ENCODE measurements around the gene DHX38. TPM values are rescaled to one million over a fixed set of nuclear protein-coding genes. Genes with fewer than 3 reads are reported as not detected.
A peak's percentile ranks its signal among the peaks of the same experiment; 100 is the strongest.

DHX38 gene
- total RNA-seq, 2 donors from 2014 or later: 57.8 to 72.8 TPM

- DNase-seq (ENCODE audit: low spot score) (no peak), ATAC-seq (ENCODE audit: insufficient number of reproducible peaks, low FRiP score, low read depth) (no peak)
- H3K36me3 ChIP-seq: no peaks in the 10 kb centered on the region
- peak; percentile 58 for TF ChIP-seq CTCF (IDR thresholded peaks at IDR 0.05)
- H3K27ac ChIP-seq: no peak overlapping the region
- no peak overlapping the region for H3K4me3 ChIP-seq
- H3K4me1 ChIP-seq (ENCODE audit: control insufficient read depth in 1 of 2, low read depth in 2 of 2): no peaks in the 10 kb centered on the region
- H3K27me3 ChIP-seq (replicated peaks; ENCODE audit: insufficient read depth): no peaks in the 10 kb centered on the region
- H3K9me3 ChIP-seq: no peaks in the 10 kb centered on the region
Measured at GRCh38 chr16:72124761-72125634, 31.4 kb downstream of the DHX38 start.

- no peaks in the 10 kb centered on the region for H3K36me3 ChIP-seq
- no peak overlapping the region for H3K27ac ChIP-seq
- no peak overlapping the region for H3K4me3 ChIP-seq
Measured at GRCh38 chr16:72125635-72126428, 32.2 kb downstream of the DHX38 start.

GRCh38 chr16:72126429-72126765 is 32.8 kb downstream of the DHX38 start:
- Histone ChIP-seq H3K36me3 (no peaks in the 10 kb centered on the region), H3K4me1 (ENCODE audit: control insufficient read depth in 1 of 2, low read depth in 2 of 2) (no peaks in the 10 kb centered on the region), H3K27ac (no peak overlapping the region), H3K4me3 (no peak overlapping the region), H3K27me3 (replicated peaks; ENCODE audit: insufficient read depth) (no peaks in the 10 kb centered on the region), H3K9me3 (no peaks in the 10 kb centered on the region)
- DNase-seq (ENCODE audit: low spot score) (no peak), ATAC-seq (ENCODE audit: insufficient number of reproducible peaks, low FRiP score, low read depth) (no peak)
- no peak for TF ChIP-seq CTCF (IDR thresholded peaks at IDR 0.05)

More at GRCh38 chr16:72125635-72126428, 32.2 kb downstream of the DHX38 start:
- no peaks in the 10 kb centered on the region for H3K27me3 ChIP-seq (replicated peaks; ENCODE audit: insufficient read depth)
- no peak for ATAC-seq (ENCODE audit: insufficient number of reproducible peaks, low FRiP score, low read depth)
- no peak for DNase-seq (ENCODE audit: low spot score)
- no peak for TF ChIP-seq CTCF (IDR thresholded peaks at IDR 0.05)
- no peaks in the 10 kb centered on the region for H3K4me1 ChIP-seq (ENCODE audit: control insufficient read depth in 1 of 2, low read depth in 2 of 2)
- no peaks in the 10 kb centered on the region for H3K9me3 ChIP-seq

- Histone ChIP-seq H3K9me3 (no peaks in the 10 kb centered on the region), H3K4me3 (no peak overlapping the region), H3K27me3 (replicated peaks; ENCODE audit: insufficient read depth) (no peaks in the 10 kb centered on the region), H3K36me3 (no peaks in the 10 kb centered on the region), H3K27ac (no peak overlapping the region), H3K4me1 (ENCODE audit: control insufficient read depth in 1 of 2, low read depth in 2 of 2) (no peaks in the 10 kb centered on the region)
- no peak for TF ChIP-seq CTCF (IDR thresholded peaks at IDR 0.05)
- ATAC-seq (ENCODE audit: insufficient number of reproducible peaks, low FRiP score, low read depth): no peak
- DNase-seq (ENCODE audit: low spot score): no peak
Measured at GRCh38 chr16:72128701-72129100, 35.1 kb downstream of the DHX38 start.

GRCh38 chr16:72129976-72130656 is 36.5 kb downstream of the DHX38 start:
- ATAC-seq (ENCODE audit: insufficient number of reproducible peaks, low FRiP score, low read depth) (no peak), DNase-seq (ENCODE audit: low spot score) (no peak)
- Histone ChIP-seq H3K9me3 (no peaks in the 10 kb centered on the region), H3K27me3 (replicated peaks; ENCODE audit: insufficient read depth) (no peaks in the 10 kb centered on the region), H3K4me1 (ENCODE audit: control insufficient read depth in 1 of 2, low read depth in 2 of 2) (no peaks in the 10 kb centered on the region), H3K36me3 (no peaks in the 10 kb centered on the region), H3K27ac (no peak overlapping the region), H3K4me3 (no peak overlapping the region)
- no peak for TF ChIP-seq CTCF (IDR thresholded peaks at IDR 0.05)

All from thoracic aorta (tissue), 2 donors.